Fibroblast of villous mesenchyme (primary cell): Measurements from ENCODE around the gene SLIT3. TPM values are rescaled to one million over a fixed set of nuclear protein-coding genes. Genes with fewer than 3 reads are reported as not detected.
A peak's percentile ranks its signal among the peaks of the same experiment; 100 is the strongest.

Experiments used
- DNase-seq: peaks from one replicate; pipeline ENCODE4 v3.0.0-alpha.2; 2010; ENCODE audit warnings: low read depth
- H3K4me3 ChIP-seq: 2 replicates; pipeline ENCODE4 v1.5.1; 2011; ENCODE audit warnings: low read depth, mild to moderate bottlenecking, low read length
- total RNA-seq: library from RNA; depleted of rRNA; stranded (reverse); fragments of >200 nt; gene quantifications from 2 replicates; pipeline ENCODE4 v1.2.3, GENCODE V29; 2012
- TF ChIP-seq, protein P1 (sequence below): IDR thresholded peaks from 2 replicates; pipeline ENCODE4 v1.5.1; 2012; ENCODE audit warnings: low read depth, mild to moderate bottlenecking, low read length; ENCODE audit not compliant: insufficient read depth

SLIT3 gene
- total RNA-seq, 1 donor: under 0.01 TPM

DNA sequence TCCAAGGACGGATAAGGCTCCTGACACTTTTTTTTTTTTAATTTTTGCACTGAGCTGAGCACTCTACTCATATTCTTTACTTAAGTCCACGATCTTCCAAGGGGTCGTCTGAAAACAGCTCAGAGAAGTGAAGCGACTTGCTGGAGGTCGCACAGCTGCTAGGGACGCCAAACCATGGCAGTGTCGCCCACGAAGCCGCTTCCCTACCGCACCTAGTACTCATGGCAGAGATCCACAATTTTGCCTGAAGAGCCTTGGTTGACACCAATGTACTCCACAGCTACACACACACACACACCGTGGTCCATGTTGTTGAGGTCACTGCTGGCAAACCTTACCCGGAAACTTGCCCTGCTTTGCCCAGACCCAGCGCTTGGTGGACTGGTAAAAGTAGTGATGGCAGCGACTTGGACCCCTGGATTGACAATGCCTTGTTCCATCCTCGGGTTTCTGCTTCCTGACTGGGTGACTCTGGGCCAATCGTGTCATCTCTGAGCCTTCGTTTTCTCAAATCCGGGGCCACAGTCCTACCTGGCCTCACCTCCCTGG, 521 bp upstream of the SLIT3 start:
- TF ChIP-seq, protein P1, sequence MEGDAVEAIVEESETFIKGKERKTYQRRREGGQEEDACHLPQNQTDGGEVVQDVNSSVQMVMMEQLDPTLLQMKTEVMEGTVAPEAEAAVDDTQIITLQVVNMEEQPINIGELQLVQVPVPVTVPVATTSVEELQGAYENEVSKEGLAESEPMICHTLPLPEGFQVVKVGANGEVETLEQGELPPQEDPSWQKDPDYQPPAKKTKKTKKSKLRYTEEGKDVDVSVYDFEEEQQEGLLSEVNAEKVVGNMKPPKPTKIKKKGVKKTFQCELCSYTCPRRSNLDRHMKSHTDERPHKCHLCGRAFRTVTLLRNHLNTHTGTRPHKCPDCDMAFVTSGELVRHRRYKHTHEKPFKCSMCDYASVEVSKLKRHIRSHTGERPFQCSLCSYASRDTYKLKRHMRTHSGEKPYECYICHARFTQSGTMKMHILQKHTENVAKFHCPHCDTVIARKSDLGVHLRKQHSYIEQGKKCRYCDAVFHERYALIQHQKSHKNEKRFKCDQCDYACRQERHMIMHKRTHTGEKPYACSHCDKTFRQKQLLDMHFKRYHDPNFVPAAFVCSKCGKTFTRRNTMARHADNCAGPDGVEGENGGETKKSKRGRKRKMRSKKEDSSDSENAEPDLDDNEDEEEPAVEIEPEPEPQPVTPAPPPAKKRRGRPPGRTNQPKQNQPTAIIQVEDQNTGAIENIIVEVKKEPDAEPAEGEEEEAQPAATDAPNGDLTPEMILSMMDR: no peak
- DNase-seq: no peak
- peak overlapping the region; percentile 23 for H3K4me3 ChIP-seq

DNA sequence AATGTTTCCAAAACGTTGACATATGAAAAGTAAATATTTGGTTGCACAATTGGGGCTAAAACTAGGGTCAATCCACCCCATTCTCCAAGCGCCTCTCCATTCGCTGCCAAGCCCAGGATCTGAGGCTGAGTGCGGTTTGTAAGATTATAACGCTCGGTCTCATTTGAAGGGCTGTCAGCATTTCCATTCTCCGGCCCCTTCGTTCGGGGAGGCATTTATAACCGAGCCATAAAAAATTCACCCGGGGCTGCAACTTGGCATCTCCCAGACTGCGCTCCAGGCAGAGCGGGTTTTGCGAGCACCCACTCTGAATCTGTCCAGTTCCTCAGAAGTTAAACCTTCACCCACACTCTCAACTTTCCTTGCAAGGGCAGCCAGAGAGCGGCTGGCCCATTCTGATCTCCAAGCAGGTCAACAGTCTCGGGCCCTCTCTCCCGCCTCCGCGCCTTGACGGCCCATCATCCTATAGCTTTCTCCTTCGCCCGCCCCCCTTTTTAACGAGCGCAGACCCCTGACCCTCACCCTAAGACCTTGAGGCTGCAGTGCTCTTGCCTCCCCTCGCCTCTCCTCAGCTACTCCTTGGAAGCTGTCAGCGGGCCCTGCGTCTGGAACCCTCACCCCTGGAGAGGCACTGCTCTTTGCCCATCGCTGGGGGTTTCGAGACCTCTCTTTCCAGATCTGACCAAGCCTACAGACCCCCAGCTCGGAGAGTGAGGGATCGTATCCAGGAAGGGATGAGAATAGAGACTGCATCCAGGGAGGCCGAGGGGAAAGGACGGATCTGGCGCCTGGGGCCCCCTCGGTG, 1.1 kb downstream of the SLIT3 start:
- H3K4me3 ChIP-seq: no peak overlapping the region
- DNase-seq: no peak

DNA sequence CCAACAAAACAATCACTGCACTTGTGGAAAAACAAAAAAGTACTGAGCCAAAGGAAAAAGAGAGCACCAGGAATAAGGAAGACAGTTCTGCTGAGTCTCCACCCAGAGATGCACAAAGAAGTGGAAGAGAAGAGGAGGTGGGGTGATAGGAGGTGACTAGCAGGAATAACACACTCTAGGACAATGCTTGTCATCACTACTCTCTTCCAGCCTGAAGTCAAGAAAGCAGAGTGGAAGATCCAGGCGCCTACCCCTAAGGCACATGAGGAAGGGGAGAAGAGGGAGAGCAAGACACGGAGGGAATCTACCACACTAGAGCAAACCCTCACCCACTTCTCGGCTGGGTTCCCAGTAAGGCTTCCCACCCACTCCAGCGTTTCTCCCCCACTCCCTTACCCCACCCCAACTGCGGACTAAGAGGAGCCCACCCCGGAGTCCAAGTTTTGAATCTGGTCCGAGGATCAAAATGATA, 1.7 kb downstream of the SLIT3 start:
- no peak for DNase-seq
- H3K4me3 ChIP-seq: no peak overlapping the region
- TF ChIP-seq, protein P1: no peak

More for the DNA sequence above, 1.1 kb downstream of the SLIT3 start:
- TF ChIP-seq, protein P1: no peak

DNA sequence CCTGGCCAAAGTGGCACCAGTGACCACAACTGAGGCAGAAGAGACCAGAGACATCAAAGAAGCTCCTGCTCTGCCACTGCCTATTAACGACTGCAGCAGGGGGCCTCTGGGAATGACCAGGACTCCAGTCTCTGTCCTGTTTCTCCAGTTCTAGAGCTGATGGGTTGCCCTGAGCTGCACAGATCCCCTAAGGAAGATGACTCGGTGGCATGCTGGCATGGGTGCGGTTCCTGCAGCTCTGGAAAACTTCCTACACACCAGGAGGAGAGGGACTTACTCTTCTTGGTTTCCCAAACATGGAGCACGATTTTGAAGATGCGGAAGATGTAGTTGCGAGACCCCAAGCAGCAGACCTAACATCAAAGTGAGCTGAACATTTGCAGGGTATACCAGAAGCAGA, 2.7 kb downstream of the SLIT3 start:
- no peak for DNase-seq
- TF ChIP-seq, protein P1: no peak
- no peak overlapping the region for H3K4me3 ChIP-seq

DNA sequence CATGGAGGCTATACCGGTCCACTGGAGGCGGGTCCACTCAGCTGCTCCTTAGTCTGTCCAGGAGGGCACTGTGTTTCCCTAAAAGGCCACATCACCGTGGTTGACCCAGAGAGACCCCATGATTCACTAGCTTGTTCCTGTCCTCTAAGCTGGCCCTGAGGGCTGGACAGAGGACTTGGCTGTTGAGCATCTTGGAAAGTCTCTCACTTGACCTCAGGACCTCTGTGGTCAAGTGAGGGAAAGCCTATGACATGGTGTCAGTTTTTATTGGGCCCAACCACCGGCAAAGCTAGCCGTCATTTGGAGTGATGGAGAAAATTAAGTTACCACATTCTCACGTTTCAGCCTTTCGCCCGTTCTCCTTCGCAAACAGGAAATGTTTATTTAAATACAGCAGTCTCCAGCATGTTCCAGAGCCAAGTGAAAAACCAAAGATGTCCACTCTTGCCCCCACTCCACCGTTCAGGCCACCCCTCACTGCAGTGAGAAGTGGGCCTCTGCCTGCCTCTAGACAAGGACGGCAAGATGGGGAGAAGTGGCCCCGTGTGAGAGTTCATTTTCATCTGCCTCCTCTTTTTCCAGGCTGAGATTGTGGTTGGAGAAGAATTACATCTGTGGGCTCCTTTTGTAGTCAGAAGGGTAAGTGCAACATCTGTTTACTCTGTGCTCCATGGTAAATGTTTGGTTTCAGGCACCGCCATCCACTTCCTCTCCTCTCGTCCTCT, 4.4 kb downstream of the SLIT3 start:
- no peak overlapping the region for H3K4me3 ChIP-seq
- TF ChIP-seq, protein P1: no peak
- peak; percentile 28 for DNase-seq

DNA sequence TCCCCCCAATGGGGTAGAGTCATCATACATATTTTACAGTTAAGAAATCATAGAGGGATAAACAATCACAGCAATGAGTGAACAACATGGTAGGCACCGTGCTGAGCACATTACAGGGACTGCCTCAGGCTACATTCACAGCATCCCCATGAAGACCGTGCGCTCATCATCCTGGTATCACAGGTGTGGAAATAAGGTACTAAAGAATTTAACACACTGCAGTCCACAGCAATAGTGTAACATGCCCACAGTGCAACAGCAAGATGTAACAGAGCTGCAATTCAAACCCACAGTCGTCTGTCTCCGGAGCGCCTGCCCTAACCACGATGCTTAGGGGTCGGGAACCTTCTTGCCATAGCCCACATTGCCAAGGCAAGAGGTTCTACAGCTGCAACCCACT, 5.6 kb downstream of the SLIT3 start:
- TF ChIP-seq, protein P1: no peak
- no peak for DNase-seq

More for the DNA sequence above, 5.6 kb downstream of the SLIT3 start:
- H3K4me3 ChIP-seq: no peak overlapping the region
